Measurements from ENCODE around the gene TNRC6C.

Gene TNRC6C

DNA sequence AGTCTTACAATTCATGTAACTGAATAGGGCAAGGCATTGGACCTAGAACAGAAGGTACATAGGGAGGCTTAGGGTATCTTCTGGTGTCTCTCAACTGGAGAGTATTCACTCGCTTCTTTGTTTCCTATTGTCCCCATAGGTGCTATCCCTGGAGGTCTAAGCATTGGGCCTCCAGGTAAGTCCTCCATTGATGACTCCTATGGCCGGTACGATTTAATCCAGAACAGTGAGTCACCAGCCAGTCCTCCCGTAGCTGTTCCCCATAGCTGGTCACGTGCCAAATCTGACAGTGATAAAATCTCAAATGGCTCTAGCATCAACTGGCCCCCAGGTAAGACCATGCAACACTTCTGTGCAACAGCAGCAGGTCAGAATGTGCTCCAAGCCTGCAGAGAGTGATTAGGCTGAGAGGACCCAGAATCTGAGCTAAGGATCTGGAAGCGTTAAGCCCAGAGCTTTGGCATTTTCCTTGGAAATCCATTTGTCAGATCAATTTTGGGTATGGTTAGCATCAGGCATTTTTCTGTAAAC is 134.4 kb downstream of the TNRC6C start:
- no peak for DNase-seq

DNA sequence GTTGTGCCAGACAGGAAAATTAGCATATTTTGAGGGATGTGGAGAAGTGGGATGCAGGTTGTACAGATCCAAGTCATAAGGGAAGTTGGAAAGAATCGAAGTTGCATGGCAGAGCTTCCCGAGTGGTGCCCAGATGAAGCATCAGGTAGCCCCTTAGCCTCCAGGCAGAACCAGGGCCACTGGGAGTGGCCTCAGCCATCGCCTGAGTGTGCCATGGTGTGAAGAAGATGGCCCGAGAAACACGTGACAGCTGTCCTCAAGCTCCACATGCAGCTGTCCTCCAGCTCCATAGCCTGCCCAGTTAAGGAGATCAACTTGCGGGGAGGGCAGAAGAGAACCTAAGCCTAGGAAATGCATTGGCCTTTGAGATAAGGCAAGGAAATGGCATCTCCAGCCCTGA is 136.5 kb downstream of the TNRC6C start:
- no peak for DNase-seq

DNA sequence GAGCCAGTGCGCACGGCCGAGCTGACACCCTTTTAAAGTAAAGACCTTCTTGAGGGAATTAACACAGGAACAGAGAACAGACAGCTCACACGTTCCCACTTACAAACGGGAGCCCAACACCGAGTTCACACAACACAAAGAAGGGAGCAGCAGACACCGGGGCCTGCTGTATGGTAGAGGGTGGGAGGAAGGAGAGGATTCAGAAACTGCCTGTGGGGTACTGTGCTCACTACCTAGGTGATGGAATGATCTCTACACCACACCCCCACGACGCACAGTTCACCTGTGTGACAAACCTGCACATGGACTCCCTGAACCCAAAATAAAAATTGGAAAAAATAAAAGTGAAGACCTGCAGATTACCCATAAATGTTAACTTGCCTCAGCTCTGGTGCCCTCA is 137.6 kb downstream of the TNRC6C start:
- no peak for DNase-seq

DNA sequence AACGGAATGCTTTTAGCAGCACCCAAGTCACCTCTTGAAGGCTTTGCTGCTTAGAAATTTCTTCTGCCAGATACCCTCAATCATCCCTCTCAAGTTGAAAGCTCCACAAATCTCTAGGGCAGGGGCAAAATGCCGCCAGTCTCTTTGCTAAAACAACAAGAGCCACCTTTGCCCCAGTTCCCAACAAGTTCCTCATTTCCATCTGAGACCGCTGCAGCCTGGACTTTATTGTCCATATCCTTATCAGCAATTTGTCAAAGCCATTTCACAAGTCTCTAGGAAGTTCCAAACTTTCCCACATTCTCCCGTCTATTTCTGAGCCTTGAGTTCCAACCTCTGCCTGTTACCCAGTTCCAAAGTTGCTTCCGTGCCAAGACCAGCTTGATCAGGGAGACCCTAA is 142.6 kb downstream of the TNRC6C start:
- no peak for DNase-seq

DNA sequence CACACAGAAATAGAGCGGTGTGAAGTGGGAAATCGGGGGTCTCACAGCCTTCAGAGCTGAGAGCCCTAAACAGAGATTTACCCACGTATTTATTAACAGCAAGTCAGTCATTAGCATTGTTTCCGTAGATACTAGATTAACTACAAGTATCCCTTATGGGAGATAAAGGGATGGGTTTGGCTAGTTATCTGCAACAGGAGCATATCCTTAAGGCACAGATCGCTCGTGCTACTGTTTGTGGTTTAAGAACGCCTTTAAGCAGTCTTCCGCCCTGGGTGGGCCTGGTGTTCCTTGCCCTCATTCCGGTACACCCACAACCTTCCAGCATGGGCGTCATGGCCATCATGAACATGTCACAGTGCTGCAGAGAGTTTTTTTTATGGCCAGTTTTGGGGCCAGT is 143.0 kb downstream of the TNRC6C start:
- no peak for DNase-seq

DNA sequence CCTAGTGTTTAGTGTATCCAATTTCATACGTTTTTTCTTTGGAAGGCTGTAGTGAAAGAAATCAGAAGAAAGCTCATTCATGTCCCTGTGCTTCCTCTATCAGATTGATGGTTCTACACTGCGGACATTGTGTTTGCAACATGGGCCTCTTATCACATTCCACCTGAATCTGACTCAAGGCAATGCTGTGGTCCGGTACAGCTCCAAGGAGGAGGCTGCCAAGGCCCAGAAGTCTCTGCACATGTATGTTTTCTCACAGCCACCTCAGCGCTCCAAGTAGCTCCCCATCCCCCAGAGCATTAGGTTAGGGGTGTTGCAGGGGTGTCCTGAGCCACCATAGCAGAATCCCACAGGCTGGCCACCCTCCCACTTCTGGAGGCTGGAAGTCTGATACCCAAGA is 144.8 kb downstream of the TNRC6C start:
- no peak for DNase-seq

DNA sequence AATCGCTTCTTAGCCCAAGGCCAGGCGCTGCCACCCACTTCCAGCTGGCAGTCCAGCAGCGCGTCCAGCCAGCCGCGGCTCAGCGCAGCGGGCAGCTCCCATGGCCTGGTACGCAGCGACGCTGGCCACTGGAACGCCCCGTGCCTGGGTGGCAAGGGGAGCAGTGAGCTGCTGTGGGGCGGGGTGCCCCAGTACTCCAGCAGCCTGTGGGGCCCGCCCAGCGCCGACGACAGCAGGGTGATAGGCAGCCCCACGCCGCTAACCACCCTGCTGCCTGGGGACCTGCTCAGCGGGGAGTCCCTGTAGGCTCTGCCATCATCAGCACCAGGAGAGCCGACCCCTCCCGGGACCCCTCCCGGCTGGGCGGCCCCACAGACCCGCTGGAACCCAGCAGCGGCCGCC is 146.0 kb downstream of the TNRC6C start:
- DNase-seq, result no peak

DNA sequence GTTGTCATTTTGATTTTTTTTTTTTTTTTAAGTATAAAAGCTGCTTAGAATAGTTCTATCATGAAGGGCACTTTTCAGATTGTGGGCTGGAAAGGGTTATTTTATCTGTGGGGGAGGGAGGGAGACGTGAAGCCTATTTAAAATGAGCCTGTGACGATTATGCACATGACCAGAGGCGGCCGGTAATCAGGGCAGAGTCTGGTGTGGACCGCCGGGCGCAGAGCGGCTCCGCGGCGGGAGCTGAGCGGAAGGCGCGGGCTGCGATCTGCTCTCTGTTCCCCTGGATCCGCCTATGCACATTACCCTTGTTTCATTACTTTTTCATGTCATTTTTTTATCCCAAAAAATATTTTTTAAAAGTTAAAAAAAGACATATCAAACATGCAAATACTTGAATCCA is 146.6 kb downstream of the TNRC6C start:
- DNase-seq, result no peak

DNA sequence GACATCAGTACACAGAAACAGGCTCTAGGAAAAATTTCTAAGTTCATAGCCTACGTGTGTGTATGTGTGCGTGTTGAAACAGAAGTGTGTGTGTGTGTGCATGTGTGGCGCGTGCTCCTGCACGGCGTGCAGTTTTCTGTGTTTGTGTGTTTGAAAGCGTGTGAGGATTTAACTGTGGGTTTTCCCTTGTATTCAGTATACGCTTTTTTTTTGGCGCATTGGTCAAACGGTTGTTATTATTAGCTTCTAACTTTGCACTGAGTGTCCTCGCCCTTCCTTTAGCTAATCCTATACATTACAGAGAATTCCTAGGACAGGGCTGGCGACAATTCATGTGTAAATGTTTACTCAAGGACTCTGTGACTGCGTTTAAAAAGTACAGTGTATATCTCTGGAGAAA is 147.0 kb downstream of the TNRC6C start:
- DNase-seq, result no peak

DNA sequence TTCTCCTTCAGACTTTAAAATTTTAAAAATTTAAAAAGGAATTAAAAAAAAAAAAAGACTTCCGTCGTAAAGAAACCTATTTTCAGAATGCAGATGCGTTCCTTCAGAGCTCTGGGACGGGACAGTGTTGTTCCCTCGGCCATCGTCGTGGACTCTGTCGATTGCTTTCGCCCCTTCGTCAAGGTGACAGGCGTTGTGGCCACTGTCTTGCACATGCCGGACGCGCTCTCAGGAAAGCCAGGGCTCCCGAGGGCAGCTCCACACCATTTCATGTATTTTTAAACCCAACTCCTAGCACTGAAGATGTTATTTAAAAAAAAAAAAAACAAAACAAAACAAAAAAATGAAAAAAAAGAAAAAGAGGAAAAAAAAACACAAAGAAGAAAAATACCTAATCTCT is 147.7 kb downstream of the TNRC6C start:
- DNase-seq, result no peak

DNA sequence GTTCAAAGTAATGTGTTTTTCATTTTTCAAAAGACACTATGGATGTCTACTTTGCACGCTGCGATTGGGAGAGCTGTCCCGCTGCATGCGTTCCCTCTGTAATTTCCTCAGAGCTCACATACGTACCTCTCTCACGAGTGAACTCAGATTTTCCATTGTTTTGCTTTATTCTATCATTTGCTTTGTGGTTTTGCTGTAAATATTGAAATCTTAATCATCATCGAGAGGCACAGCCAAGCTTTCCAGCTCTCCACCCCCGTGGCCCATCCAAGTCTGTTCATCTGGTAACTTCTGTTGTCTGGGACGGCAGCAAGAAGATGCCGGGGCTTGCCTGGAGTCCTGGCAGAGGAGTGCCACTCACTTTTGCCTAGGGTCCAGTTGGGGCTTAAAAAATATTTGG is 149.0 kb downstream of the TNRC6C start:
- DNase-seq, result no peak

DNA sequence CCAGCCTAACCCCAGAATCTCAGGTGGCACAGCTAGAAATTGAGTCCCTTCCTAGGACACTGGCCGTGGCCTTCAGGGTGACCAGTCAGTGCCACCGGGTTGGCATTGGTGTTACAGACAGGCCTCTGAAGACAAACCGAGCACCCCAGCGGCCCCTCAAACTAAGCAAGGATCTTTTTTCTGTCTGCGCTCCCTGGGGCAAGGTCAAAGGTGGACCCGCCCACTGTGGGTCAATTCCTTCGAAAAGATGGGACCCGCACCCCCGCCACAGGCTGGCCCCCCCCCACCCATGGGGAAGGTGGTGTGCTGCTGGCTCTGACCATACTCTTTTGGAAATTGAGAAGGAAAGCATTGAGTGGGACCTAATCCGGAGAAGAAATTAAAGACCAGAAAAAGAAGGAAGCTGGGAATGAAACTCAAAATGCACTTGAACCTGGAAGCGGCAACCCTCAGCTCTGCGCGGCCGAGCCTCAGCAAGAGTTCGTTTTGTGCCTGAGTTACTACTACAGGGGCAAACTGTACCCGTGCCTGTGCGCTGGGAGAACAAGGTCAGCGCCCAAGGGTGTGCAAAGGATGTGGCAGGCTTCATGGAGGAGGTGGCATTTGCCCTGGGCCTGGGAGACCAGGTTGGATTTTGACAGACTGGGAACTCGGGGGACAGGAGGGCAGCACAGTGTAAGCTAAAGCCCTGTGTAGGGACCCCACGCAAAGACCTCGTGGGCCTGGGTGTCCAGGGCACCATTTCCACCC is 149.6 kb downstream of the TNRC6C start:
- no peak for DNase-seq

DNA sequence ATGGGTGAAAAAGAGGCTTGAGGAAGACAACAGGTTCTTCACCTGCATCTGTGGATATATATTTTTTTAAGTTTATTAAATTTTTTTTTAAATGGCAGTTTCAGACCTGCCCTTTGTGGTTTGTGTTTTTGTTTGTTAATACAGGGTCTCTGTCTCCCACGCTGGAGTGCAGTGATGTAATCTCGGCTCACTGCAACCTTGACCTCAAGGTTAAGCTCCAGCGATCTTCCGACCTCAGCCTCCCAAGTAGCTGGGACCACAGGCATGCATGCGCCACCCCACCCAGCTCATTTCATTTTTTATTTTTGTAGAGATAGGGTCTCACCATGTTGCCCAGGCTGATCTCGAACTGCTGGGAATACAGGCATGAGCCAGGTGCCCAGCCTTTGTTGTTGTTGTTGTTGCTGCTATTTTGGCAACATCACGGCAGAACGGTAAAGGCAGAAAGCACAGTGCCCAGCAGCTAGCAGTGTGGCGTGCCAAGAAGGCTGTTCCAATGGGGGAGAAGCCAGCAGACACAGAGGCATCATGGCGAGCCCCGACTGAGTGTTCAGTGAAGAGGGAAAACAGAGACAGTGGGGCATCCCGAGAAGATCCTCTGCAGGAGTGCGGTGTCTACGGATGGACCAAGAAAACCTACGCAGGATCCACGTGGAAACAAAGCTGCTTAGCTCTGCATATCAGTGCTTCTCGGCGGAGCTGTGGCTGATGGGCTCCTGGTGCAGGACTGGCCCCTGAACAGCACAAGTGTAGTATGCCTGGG is 150.4 kb downstream of the TNRC6C start:
- DNase-seq, result no peak

DNA sequence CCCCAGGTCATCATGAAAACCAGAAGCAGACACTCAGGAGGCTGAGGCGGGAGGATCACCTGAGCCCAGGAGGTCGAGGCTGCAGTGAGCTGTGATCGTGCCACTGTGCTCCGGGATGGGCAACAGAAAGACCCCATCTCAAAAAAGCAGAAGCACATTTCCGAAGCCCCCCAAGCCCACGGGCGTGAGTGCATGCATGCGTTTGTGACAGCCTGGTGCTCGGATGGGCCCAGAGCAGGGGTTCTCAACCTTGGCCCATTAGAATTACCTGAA is 150.9 kb downstream of the TNRC6C start:
- DNase-seq, result no peak

DNA sequence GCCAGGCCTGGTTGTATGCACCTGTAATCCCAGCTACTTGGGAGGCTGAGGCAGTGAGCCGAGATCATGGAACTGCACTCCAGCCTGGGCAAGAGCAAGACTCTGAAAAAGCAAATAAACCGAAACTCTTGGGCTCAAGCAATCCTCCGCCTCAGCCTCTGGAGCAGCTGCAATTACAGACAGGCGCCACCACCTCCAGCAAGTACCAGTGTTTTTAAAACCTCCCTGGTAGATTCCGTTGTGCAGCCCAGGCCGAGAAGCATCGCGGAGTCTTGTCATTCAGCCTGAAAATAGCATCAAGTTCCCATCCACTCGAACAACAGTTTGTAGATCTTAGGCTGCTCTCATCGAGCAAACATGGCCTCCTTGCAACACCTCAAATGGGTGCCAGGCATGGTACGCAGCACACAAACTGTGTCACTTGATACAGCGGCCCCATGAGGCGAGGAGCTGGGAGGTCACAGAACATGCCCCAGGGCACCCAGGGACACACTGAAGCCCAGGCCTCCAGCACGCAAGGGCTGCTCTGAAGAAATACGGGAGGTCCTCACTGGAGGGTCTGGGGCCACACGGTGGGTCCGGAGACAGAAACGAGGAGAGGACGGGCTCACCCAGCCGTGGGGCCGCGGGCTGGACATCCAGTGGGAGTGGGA is 152.0 kb downstream of the TNRC6C start:
- DNase-seq, result no peak

DNA sequence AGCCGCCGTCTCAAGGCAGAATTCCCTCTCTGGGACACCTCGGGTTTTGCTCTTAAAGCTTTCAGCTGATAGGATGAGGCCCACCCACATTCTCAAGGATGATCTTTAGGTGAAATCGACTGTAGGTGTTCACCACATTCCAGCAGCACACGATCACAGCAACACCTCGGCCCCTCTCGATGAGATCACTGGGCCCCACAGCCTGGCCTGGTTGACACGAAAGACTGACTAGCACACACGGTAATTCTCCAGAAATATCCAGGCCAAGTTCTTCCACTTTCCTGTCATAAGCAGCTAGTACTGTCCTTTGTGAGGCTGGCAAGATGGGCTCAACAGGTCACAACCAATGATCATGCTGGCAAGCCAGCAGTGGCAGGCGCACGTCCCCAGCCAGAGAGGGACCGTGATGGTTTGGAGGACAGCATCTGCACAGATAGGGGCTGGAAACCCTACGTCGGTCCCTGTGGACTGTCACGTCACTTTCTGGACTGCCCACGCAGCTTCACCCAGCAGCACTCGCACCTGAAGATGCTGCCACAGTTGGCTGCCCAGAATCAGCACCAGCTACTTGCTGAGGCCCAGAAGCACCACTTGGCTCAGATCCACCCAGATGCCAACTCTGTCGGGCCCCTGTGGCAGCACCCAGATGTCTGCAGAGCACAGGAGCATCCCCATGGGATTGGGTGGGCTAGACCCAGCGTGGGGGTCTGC is 152.7 kb downstream of the TNRC6C start:
- no peak for DNase-seq

DNA sequence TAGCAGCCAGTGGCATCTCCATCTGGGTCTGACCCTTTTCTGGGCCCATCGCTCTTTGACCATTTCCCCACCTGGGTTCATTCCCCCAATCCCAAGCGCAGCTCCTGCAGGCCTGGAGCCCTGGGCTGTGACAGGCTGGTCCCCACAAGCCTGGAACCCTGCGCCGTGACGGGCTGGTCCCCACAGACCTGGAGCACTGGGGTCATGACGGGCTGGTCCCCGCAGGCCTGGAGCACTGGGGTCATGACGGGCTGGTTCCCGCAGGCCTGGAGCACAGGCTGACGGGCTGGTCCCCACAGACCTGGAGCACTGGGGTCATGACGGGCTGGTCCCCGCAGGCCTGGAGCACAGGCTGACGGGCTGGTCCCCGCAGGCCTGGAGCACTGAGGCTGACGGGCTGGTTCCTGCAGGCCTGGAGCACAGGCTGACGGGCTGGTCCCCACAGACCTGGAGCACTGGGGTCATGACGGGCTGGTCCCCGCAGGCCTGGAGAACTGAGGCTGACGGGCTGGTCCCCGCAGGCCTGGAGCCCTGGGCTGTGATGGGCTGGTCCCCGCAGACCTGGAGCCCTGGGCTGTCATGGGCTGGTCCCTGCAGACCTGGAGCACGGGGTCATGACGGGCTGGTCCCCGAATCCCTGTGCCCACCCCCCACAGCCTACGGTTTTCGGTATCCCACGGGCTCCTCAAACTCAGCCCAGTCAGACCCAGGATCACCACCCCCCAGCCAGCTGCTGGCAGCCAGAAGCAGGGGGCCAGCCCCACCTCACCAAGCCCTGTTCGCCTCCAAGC is 153.4 kb downstream of the TNRC6C start:
- DNase-seq, result no peak

DNA sequence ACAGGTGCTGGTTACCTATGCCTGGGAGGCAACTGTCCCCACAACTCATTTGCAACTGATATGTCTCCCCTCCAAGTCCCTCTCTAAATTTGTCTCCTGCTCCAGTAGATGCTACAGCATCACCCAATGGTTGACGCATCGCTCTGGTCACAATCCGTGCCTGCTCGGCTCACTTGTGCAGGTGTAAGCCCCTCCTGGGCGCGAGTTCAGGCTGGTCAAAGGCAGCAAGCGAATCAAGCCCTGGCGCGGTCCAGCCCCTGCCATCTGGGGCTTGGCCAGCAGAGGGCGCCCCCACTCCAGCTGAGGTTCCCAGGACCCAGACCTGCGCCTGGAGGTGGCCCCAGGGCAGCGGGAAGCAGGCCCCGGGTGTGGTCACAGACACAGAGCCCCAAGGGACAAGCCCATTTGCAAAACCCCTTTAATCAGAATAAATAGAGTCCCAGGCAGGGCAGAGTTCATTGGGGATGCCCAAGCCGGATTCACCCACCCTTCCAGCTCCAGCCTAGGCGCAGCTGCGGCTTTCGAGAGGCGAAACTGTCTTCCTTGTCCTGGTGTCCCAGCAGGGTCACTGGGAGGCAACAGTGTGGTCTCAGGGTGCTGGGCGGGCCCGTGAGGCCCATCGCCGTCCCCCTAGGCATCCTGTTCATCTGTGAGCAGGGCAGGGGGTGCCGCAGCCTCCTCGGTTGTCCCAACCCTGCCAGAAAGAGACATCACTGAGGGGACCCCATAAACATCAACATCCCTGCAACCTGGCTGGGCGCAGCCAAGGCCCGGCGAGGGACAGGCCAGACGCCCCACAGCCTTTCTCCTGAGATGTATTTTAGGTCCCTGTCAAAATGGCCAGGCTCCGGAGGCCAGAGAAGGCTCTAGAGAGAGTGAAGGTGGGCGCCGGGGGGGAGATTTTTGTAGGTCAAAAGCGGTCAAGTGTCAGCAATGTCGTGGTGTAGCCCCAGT is 154.3 kb downstream of the TNRC6C start:
- peak; percentile 38 for DNase-seq

DNA sequence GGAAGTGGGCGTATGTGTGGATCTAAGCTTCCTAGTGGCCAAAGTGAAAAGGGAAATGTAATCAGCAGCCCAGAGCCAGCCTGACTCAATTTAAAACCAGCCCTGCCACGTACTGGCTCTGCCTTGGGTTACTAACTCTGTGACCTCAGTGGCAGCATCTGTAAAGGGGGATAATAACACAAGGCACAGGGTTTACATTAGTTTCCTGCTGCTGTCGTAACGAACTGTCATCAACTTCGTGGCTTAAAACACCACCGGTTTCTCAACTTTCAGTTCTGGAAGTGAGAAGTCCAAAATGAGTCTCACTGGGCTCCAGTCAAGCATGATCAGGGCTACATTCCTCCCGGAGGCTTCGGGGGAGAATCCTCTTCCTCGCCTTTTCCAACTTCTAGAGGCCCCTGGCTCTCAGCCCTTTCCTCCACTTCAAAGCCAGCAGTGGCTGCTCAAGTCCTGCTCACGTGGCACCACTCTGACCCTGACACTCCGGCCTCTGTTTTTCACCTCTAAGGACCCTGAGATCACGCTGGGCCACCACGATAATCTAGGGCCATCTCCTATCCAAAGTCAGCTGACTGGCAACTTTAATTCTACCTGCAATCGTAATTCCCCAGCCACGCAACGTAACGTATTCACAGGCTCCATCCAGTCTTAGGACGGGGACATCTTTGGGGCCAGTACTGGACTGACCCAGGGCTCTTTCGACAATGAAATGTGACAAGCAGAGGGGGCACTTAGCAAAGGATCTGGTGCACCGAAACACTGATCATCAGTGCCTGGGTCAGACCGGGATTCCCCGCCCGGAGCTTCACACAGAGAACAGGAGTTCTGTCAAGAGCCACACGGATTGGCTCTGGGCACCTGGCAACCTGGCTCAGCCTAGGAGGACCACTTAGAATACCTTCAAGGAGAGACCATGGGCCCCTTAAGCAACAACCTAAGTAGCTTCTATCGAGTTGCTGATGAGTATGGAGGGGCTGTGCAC is 155.6 kb downstream of the TNRC6C start:
- no peak for DNase-seq
